Putamen (tissue), 1 donor: ENCODE data around the gene SEC24D.
"Not testable (repeated sequence)": the region's sequence is repeated elsewhere in the genome, so short reads cannot be mapped to it uniquely, and the experiment has no call there.

Experiments
- DNase-seq: peaks from one replicate; pipeline ENCODE4 v3.0.0-alpha.2; 2016; ENCODE audit warnings: low spot score

Gene SEC24D

DNA sequence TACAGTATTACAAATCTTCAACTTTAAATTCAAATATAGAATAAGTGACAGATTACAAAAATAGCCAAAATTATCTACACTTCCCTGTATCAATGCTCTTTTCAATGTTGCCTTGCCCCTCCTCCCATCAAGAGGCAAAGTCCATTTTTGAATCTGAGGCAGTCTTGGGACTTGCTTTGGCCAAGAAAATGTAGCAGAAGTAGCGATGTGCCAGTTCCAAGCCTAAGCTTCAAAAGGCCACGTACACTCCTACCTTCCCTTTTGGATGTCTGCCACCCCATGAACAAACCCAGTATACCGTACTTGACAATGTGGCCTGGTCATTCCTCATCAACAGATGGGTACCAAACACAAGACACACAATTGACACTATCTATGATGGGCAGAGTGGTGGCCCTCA lies 24.1 kb downstream of the SEC24D start:
- no peak for DNase-seq

DNA sequence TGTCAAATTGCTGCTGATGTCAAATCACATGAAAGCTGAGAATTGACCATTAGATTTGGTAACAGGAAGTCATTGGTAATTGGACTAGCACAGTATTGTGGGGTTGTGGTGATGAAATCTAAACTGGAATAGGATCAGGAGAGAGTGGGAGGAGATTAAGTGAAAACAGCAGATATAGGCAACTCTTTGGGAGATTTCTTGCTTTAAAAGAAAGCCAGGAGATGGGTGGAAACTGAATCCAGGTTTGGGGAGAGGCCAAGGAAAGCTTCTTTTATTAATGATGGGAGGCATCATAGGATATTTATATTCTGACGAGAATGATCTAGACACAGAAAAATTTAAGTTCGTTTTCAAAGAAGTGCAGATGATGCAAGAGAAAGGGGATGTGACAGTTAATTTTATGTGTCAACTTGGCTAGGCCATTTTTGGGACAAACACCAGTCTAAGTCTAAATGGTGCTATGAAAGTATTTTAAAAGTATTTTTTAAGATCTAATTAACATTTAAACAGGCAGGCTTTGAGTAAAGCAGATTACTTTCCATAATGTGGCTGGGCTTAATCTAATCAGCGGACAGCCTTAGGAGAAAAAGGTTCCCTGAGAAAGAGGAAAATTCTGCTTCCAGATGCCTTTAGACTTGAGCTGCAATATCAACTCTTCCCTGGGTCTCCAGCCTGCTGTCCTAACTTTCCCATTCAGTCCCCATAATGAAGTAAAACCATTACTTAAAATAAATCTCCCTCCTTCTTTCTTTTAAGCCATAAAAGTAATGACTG lies 24.7 kb downstream of the SEC24D start:
- no peak for DNase-seq

DNA sequence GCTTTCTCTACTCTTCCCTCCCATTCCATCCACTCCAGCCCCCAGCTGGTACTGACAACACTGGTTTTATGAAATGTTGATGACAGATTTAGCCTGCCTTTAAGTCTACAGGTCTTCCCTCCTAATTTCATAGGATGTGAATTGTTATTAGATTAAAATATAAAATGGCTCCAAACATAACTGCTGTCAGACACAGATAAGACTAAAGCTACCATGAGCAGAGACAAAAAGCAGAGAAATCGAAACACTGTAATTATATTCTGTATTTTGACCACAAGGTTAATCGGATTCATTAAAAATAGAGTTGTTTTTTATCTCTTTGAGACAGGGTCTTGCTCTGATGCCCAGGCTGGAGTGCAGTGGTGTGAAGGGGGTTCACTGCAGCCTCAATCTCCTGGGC lies 28.3 kb downstream of the SEC24D start:
- DNase-seq: no peak

DNA sequence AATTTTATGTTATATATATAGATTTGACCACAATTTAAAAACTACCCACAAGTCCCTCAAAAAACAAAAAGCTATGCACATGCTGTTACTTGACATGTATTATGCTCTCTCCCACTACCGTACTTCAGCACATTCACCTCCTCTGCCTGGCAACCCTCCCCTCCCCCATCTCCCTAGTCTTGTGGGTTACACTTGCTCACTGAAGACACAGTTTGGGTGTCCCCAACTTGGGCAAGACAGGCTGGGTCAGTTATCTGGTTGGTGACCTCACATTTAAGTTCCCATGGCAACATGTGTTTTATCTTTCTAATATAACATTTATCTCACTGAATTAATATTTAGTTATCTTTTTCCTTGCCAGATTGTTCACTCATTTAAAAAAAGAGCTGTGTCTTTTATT lies 32.7 kb downstream of the SEC24D start:
- DNase-seq: no peak

DNA sequence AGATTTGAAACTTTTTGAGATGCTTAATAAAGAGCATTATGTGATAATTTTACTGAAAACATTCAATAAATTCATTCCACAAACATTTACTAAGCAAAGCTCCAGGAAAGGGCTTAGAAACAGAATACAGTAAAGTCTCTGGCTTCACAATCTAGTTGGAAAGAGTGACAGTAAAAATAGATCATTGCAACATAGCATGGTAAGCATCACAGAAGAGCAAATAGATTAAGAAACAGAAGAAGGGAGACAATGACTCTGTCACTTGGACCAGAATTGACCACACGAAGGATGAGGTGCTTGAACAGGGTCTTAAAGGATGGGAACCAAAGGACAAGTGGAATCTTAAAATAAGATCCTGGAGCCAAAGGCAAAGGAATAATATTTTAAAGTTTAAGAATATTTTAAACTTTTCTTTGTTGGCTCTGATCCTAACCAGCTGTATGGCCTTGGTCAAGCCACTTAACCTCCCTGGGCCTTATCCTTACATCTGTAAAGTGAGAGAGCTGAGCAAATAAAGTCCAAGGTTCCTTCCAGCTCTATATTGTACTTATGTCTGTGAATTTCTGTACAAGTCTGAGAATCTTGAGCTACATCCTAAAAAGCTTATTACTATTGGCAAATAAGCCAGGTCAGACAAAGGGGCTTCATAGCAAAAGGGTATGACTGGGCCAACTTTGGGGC lies 33.9 kb downstream of the SEC24D start:
- no peak for DNase-seq

DNA sequence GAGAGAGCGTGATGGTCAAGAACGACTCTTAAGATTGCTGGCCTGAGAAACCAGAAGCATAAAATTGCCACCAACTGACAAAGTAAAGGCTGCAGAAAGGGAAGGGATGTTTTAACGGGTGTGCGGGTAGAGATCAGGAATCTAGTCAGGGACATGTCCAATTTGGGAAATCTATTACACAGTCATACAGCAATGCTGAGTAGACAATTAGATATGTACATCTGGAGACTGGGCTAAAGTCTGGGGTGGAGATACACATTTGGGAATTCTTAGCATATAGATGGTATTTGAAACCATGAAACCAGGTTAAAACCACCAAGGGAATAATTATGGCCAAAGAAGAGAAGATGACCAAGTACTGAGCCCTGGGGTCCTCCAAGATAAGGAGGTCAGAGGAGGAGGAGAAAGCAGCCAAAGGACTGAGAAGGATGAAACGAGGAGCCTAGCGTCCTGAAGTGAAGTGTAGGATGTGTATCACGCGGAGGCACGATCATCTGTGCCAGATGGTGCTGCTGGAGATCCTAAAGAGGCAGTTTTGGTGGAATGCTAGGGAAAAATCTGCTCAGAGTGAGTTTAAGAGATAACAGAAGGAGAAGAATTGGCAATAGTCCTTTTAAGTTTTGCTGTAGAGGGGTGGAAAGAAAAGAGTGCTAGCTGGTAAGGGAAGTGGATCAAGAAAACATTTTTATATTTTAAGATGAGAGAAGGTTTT lies 36.5 kb downstream of the SEC24D start:
- no peak for DNase-seq

DNA sequence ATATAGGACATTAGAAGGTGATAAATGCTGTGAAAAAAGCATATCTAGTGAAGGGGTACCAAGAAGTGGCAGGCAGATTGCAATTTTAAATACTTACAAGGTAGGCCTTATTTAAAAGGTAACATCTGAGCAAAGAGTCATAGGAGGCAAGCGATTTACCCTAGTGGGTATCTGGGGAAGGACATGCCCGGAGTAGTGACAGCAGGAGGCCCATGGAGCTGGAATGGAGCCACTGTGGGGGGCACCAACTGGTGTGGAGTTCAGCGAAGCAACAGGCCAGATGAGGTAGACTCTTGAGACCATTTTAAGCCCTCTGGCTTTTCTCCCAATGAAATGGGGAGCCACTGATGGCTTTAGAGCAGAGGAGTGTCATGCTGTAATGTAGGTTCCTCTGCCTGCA lies 37.3 kb downstream of the SEC24D start:
- DNase-seq: no peak

DNA sequence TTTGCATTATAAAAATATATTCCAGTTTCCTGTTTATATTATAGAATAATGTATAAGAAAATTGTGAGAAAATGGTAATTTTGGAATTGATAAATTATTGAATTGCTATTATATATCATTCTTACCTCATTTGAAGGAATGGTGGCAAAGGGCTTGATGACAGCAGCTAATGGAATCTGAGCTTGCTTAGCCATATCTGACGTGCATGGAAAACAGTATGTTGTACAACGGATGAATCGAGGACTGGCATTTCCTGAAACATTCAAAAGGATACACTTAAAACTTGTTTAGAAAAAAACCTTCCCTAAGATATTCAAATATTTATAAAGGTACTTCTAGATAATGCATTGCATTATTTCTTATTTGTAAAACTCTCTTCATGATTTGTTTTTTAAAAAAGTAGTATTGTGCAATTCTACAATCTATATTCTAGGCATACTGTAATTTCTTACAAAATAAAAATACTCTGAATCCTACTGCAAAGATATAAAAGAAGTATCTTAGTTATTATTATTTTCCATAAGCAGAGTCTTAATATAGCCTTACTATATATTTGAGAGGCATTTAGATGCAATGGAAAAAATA lies 38.3 kb downstream of the SEC24D start:
- no peak for DNase-seq

DNA sequence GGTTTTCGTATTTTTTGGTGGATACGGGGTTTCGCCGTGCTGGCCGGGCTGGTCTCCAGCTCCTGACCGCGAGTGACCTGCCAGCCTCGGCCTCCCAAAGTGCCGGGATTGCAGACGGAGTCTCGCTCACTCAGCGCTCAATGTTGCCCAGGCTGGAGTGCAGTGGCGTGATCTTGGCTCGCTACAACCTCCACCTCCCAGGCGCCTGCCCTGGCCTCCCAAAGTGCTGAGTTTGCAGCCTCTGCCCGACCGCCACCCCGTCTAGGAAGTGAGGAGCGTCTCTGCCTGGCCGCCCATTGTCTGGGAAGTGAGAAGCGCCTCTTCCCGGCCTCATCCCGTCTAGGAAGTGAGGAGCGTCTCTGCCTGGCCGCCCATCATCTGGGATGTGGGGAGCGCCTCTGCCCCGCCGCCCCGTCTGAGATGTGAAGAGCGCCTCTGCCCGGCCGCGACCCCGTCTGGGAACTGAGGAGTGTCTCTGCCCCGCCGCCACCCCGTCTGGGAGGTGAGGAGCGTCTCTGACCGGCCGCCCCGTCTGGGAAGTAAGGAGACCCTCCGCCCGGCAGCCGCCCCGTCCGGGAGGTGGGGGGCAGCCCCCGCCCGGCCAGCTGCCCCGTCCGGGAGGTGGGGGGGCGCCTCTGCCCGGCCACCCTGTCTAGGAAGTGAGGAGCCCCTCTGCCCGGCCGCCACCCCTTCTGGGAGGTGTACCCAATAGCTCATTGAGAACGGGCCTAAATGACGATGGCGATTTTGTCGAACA lies 44.1 kb downstream of the SEC24D start:
- DNase-seq: not testable (repeated sequence)

DNA sequence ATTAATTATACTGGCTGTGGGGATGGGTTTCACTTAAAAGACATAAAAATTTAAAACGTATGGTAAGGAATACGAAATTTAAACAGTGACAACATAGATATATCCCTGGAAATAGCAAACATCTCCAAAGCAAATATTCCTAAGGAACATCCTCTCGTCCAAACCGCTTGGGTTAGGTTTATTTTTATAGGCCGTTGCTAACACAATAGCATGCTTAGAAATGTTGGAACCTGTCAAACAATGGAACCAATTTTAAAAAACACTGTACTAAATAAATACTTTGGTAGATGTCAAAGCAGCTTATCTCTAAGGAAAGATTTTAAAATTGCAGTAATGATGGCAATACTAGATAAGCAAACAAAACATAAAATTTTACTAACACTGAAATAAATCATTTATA lies 45.4 kb downstream of the SEC24D start:
- no peak for DNase-seq

DNA sequence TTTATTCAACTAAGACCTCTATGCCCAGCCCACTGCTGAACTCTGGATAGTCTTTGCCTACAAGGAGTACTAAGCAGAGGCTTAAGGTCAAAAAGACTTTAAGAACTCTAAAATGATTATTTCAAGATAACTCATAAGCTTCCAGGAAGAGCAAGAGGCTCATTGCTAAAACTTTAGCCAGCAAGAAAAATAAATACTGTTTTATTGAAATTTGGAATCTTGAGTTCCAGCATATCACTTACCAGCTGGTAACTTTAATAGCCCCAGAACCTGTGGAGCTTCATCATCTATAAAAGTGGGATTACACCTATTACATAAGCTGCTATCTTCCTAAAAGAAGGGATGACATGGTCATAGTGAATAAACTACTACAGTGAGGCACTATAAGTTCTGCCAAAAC lies 47.0 kb downstream of the SEC24D start:
- no peak for DNase-seq

DNA sequence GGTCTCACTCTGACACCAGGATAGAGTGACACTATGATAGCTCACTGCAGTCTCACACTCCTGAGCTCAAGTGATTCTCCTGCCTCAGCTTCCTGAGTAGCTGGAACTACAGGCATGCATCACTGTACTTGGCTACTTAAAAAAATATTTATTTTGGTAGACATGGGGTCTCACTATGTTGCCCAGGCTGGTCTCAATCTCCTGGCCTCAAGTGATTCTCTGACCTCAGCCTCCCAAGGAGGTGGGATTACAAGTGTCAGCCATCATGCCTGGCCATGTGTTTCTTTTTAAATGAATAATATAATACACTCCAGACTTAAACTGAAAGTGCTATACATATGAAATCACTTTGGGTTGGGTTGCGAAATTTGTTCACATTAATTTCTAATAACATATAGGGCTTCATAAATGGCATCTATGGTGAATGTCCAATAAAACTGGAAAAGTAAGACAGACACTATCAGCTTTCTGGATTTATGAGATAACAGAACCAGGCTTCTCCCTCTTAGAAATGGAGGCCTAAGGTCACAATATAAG lies 48.0 kb downstream of the SEC24D start:
- DNase-seq: no peak

DNA sequence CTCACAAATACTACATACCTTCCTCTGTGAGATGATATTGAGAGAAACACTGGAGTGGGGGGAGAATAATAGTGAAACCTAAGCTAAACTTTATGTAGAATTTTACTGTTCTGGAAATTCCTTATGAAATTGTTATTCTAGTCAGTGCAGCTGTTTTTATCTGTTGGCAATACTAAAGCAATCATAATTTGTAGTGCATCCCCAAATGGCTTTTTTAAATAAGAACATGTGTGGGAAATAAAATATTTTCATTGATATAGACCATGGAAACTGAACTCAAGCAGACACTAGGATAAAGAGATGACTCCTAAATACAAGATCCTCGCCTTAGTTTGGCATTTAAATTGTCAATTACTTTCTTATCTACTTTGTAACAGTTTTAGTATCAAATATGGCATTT lies 51.1 kb downstream of the SEC24D start:
- no peak for DNase-seq

DNA sequence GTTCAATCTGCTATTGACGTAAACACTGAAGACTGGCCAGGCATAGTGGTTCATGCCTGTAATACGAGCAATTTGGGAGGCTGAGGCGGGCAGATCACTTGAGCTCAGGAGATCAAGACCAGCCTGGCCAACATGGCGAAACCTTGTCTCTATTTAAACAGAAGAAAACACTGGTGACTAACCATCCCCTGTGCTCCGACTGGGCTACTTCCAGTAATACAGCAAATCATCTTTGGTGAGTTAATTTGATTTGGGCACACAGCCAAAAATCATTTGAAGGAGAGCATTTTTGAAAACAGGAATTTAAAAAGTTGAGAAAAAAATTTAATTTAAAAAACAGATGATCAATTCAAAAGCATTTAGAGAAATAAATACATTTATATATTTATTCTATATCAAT lies 52.0 kb downstream of the SEC24D start:
- no peak for DNase-seq

DNA sequence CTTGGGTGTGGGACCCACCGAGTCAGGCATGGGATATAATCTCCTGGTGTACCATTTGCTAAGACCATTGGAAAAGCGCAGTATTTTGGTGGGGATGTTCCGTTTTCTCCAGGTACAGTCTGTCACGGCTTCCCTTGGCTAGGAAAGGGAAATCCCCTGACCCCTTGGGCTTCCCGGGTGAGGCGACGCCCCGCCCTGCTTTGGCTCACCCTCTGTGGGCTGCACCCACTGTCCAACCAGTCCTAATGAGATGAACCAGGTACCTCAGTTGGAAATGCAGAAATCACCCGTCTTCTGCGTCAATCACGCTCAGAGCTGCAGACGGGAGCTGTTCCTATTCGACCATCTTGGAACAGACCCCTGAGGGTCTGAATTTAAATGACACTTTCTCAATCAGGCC lies 53.0 kb downstream of the SEC24D start:
- not testable (repeated sequence) for DNase-seq

DNA sequence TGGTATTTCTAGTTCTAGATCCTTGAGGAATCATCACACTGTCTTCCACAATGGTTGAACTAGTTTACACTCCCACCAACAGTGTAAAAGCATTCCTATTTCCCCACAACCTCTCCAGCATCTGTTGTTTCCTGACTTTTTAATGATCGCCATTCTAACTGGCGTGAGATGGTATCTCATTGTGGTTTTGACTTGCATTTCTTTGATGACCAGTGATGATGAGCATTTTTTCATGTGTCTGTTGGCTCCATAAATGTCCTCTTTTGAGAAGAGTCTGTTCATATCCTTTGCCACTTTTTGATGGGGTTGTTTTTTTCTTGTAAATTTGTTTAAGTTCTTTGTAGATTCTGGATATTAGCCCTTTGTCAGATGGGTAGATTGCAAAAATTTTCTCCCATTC lies 58.3 kb downstream of the SEC24D start:
- not testable (repeated sequence) for DNase-seq

DNA sequence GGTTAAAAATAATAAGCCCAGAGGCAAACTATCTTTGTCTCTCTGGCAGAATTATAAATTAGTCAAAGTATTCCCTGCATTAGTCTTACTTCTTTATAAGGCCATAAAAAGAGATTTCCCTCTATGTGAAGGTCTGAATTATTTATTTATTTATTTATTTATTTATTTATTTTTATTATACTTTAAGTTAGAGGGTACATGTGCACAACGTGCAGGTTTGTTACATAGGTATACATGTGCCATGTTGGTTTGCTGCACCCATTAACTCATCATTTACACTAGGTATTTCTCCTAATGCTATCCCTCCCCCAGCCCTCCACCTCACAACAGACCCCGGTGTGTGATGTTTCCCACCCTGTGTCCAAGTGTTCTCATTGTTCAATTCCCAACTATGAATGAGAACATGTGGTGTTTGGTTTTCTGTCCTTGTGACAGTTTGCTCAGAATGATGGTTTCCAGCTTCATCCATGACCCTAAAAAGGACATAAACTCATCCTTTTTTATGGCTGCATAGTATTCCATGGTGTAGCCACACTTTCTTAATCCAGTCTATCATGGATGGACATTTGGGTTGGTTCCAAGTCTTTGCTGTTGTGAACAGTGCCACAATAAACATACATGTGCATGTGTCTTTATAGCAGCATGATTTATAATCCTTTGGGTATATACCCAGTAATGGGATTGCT lies 58.8 kb downstream of the SEC24D start:
- not testable (repeated sequence) for DNase-seq

DNA sequence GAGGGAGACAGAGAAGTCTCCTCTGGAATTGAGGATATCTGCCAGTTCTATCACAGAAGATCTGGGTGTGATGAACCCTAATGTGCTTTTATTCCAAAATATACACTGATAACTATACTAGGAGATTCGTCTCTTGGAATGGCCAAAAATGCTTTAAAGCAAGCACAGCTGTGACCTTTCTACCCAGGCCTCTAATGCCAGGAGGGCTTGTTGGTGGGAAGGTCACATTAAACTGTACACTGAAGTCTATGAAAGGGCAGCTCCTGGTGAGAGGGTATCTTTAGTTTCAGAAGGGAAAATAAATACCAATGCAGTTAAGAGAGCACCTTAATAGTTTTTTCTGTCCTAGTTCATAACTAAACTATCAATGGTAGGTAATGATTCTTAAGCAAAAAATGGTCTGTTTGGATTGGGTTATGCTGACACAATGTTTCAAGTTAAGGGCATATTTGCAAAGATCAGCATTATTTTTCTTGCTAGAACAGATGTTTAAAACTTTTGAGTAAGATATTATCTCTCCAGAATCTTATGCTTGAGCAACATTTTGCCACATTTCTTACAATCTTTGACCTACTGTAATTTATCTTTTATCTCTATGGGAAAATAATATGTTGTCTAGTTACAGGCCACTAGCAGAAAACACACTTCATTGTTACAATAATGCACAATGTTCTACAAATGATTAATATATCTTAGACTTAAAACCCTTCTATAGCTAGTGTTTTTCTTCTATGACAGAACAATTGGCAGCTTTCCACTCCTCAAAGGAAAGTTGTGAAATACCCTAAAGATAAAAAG lies 59.6 kb downstream of the SEC24D start:
- no peak for DNase-seq

DNA sequence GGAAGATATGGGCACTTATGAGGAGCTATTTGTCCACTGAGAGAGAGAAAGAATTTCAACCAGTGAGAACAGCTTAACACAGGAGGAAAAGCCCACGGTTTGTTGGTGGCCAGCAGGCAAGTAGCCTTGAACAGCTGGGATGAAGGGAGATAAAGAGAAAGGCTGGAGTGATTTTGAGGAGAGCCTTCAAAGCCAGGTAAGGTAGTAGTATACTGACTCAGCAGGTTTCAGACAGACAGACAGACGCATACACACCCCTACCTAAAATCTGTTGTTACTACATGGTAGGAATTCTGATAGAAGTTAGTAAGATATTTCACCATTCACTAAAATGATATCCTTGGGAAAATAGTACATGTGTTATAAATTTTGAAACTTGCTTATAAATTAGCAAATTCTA lies 60.5 kb downstream of the SEC24D start:
- no peak for DNase-seq

DNA sequence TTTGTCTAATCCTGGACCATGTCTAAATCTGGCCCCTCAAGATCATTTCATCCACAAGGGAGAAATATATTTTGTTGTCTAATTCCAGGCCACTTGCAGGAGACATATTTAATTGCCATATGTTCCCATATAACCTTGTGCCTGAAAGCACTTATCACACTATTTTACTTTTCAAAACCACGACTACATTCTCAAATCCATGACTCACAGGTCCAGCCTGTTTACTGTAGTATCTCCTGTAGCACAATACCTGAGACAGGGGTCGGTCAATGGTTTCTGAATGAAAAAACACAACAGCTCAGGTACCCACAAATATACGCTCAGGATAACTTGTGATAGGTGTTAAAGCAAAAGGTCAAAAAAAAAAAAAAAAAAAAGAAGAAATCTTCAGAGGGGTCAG lies 60.9 kb downstream of the SEC24D start:
- no peak for DNase-seq
